MG63 (cell line): ENCODE measurements around the gene TMEM123. TPM values are rescaled to one million over a fixed set of nuclear protein-coding genes. Genes with fewer than 3 reads are reported as not detected.

Source experiments
- total RNA-seq: library from RNA; depleted of rRNA; stranded (reverse); fragments of >200 nt; shearing (Covaris generic); gene quantifications from 2 replicates; pipeline ENCODE4 v1.2.3, GENCODE V29; 2014; ENCODE audit warnings: low replicate concordance; rRNA removed

TMEM123 gene
- total RNA-seq, 1 experiment from 2014 or later, result 70.8 TPM

Other genes starting within 250 kb of the TMEM123 start
- 0.59 and 5.2 TPM in 2 replicates for gene BIRC3, start 135.3 kb downstream of the TMEM123 start, total RNA-seq
- 35.5 and 130 TPM in 2 replicates for gene BIRC2, start 105.6 kb downstream of the TMEM123 start, total RNA-seq
- not detected in 2 replicates for gene MMP7, start 78.0 kb upstream of the TMEM123 start, total RNA-seq
- gene MMP20, start 172.6 kb upstream of the TMEM123 start, total RNA-seq, result not detected in 2 replicates